Aorta (tissue), 5 donors: Measurements from ENCODE around the gene CLEC4G. TPM values are rescaled to one million over a fixed set of nuclear protein-coding genes. Genes with fewer than 3 reads are reported as not detected.
A peak's percentile ranks its signal among the peaks of the same experiment; 100 is the strongest.

ENCODE experiments used
- ATAC-seq: fragments of 200-7000 bp; cut with Tn5 transposase; one replicate; pipeline ENCODE4 v1.9.1; 2022; ENCODE audit warnings: moderate library complexity; ENCODE audit not compliant: low FRiP score
- DNase-seq, 2 donors: peaks; one replicate each; pipeline ENCODE4 v3.0.0-alpha.2; 2020
- H3K27ac ChIP-seq, 2 donors: one replicate each; pipeline ENCODE4 v1.5.1; 2013; ENCODE audit warnings: low read length in 2 of 2, mild to moderate bottlenecking in 2 of 2, moderate library complexity in 2 of 2, control low read depth in 1 of 2, inconsistent platforms in 1 of 2, low read depth in 1 of 2
- H3K27me3 ChIP-seq, 2 donors: one replicate each; pipeline ENCODE4 v1.6.1; 2013; ENCODE audit warnings: control low read depth in 1 of 2, low read length in 1 of 2, mild to moderate bottlenecking in 1 of 2, moderate library complexity in 1 of 2; ENCODE audit not compliant: insufficient read depth in 2 of 2, control insufficient read depth in 1 of 2
- H3K36me3 ChIP-seq, 2 donors: one replicate each; pipeline ENCODE4 v1.6.1; 2013; ENCODE audit warnings: control low read depth in 1 of 2, low read length in 1 of 2, mild to moderate bottlenecking in 1 of 2; ENCODE audit not compliant: insufficient read depth in 2 of 2, control insufficient read depth in 1 of 2
- H3K4me1 ChIP-seq, 2 donors: one replicate each; pipeline ENCODE4 v1.6.1; 2013; ENCODE audit warnings: low read length in 2 of 2, control low read depth in 1 of 2, mild to moderate bottlenecking in 1 of 2, moderate library complexity in 1 of 2; ENCODE audit not compliant: insufficient read depth in 2 of 2, control insufficient read depth in 1 of 2
- H3K4me3 ChIP-seq, 2 donors: one replicate each; pipeline ENCODE4 v1.5.1; 2013; ENCODE audit warnings: low read length in 2 of 2, control low read depth in 1 of 2, mild to moderate bottlenecking in 1 of 2
- H3K9me3 ChIP-seq: one replicate; pipeline ENCODE4 v1.6.1; 2013; ENCODE audit warnings: mild to moderate bottlenecking, low read length; ENCODE audit not compliant: control insufficient read depth
- WGBS, 2 donors: extraction: QIAGEN DNeasy Blood & Tissue Kit; methylation state at CpG; one replicate each; pipeline ENCODE4 v1.1.7; 2013; 5-methylcytosine and 5-hydroxymethylcytosine counted together
- intact Hi-C, 2 donors: fragments of 100-400 bp; cut with DNase I; formaldehyde crosslinking; loops; one replicate each; pipeline versions ENCODE4 v1.14.2 to v1.15.0; 2022
- long read RNA-seq, 2 donors: library from polyadenylated mRNA; unstranded; transcript quantifications; one replicate each; pipeline ENCODE4 v2.0.0, GENCODE V29; 2020 to 2021
- polyA plus RNA-seq, 2 donors: library from polyadenylated mRNA; stranded (reverse); fragments of 200-250 nt; gene quantifications; one replicate each; pipeline ENCODE4 v1.2.3, GENCODE V29; 2013
- total RNA-seq, 2 donors: library from RNA; stranded (reverse); fragmentation: NEBNext Ultra II Directional; extraction: Animal tissue kit (Norgen Biotek cat#: 25700); gene quantifications; one replicate each; pipeline ENCODE4 v1.2.1, GENCODE V29; 2021
- donor health status: healthy with polysubstance abuse.
- donor health status: Bipolar disorder and iron deficiency.
- donor health status: DM: no; HTN: no; CAD: no.
- donor health status: DM: no; HTN: no; CAD: no.
- donor health status: DM: yes; HTN: yes; CAD: no.

CLEC4G gene
- total RNA-seq (10 to 100 TPM in 1 of 2 donors, 1 to 10 TPM in 1; 2.8 to 26.8 TPM), polyA plus RNA-seq (1 to 10 TPM in 1 of 2 donors, not detected in 1; 2.3 TPM)
- long read RNA-seq, donor 1, partial matches to known transcripts = 2 of 4 reads
- long read RNA-seq, donor 1, other reads (novel, unspliced or antisense) = 0 of 4 reads
- long read RNA-seq, donor 2, partial matches to known transcripts = 4 of 12 reads
- long read RNA-seq, donor 2, other reads (novel, unspliced or antisense) = 5 of 12 reads

- no peaks in the 10 kb centered on the region for H3K4me1 ChIP-seq
- intact Hi-C loops = no loop called here
- no peak within 1 kb of the TSS for H3K4me3 ChIP-seq
- no peak within 1 kb of the TSS for H3K27ac ChIP-seq
- WGBS, 2 donors = 50 to 56% methylated on average over 9 of the region's 9 CpGs
- H3K27me3 ChIP-seq = no peaks in the 10 kb centered on the region
- H3K9me3 ChIP-seq = no peaks in the 10 kb centered on the region
- H3K36me3 ChIP-seq = no peaks in the 10 kb centered on the region
- DNase-seq (peak in 1 of 2 donors; percentile 50), ATAC-seq (no peak)
Observed at GRCh38 chr19:7732045-7732444, at the start of gene CLEC4G. Gene CLEC4G, minus strand, starts transcription at chr19:7732110. Its CDS starts 8 bp downstream, at chr19:7732102.

- Histone ChIP-seq H3K27ac (no peak overlapping the region), H3K9me3 (peaks cover 3% of the 10 kb centered on the region), H3K27me3 (no peaks in the 10 kb centered on the region), H3K4me1 (no peaks in the 10 kb centered on the region), H3K36me3 (no peaks in the 10 kb centered on the region), H3K4me3 (no peak overlapping the region)
- ATAC-seq = no peak
- intact Hi-C loops = no loop called here
- WGBS, 2 donors = 44 to 47% methylated on average over 12 of the region's 12 CpGs
- no peak for DNase-seq
Observed at GRCh38 chr19:7781157-7781556, 49.2 kb upstream of the CLEC4G start.

GRCh38 chr19:7779631-7780486, 47.9 kb upstream of the CLEC4G start:
- ATAC-seq (no peak), DNase-seq (no peak)
- intact Hi-C loops = no loop called here
- 79 to 86% methylated on average over 26 of the region's 26 CpGs for WGBS, 2 donors
- no peak overlapping the region for H3K27ac ChIP-seq
- no peaks in the 10 kb centered on the region for H3K36me3 ChIP-seq
- peaks cover 4% of the 10 kb centered on the region for H3K9me3 ChIP-seq
- H3K4me3 ChIP-seq = no peak overlapping the region
- H3K27me3 ChIP-seq = no peaks in the 10 kb centered on the region
- H3K4me1 ChIP-seq = no peaks in the 10 kb centered on the region

GRCh38 chr19:7778081-7778480, 46.2 kb upstream of the CLEC4G start:
- intact Hi-C loops = no loop called here
- Histone ChIP-seq H3K9me3 (peaks cover 4% of the 10 kb centered on the region), H3K36me3 (no peaks in the 10 kb centered on the region), H3K27ac (no peak overlapping the region), H3K4me1 (no peaks in the 10 kb centered on the region), H3K4me3 (no peak overlapping the region), H3K27me3 (no peaks in the 10 kb centered on the region)
- WGBS, 2 donors = 62 to 72% methylated on average over 5 of the region's 5 CpGs
- ATAC-seq (no peak), DNase-seq (no peak)

GRCh38 chr19:7775761-7776160, 43.9 kb upstream of the CLEC4G start:
- no peaks in the 10 kb centered on the region for H3K27me3 ChIP-seq
- no peaks in the 10 kb centered on the region for H3K4me1 ChIP-seq
- H3K36me3 ChIP-seq = no peaks in the 10 kb centered on the region
- 88 to 91% methylated on average over 9 of the region's 9 CpGs for WGBS, 2 donors
- DNase-seq (no peak), ATAC-seq (no peak)
- intact Hi-C loops = no loop called here
- no peak overlapping the region for H3K27ac ChIP-seq
- H3K9me3 ChIP-seq = peaks cover 4% of the 10 kb centered on the region
- no peak overlapping the region for H3K4me3 ChIP-seq

- no peak for ATAC-seq
- no peak overlapping the region for H3K27ac ChIP-seq
- no peak for DNase-seq
- 80 to 86% methylated on average over 9 of the region's 9 CpGs for whole genome bisulfite sequencing, 2 donors
- no peaks in the 10 kb centered on the region for H3K36me3 ChIP-seq
- H3K9me3 ChIP-seq = peaks cover 1% of the 10 kb centered on the region
- H3K4me3 ChIP-seq = no peak overlapping the region
- H3K27me3 ChIP-seq = no peaks in the 10 kb centered on the region
- no peaks in the 10 kb centered on the region for H3K4me1 ChIP-seq
- intact Hi-C loops = no loop called here
Observed at GRCh38 chr19:7773841-7774240, 41.9 kb upstream of the CLEC4G start.

- WGBS, 2 donors = 50% methylated on average over 8 of the region's 8 CpGs
- Histone ChIP-seq H3K9me3 (peaks cover 1% of the 10 kb centered on the region), H3K4me3 (no peak overlapping the region), H3K4me1 (no peaks in the 10 kb centered on the region), H3K36me3 (no peaks in the 10 kb centered on the region), H3K27ac (no peak overlapping the region), H3K27me3 (no peaks in the 10 kb centered on the region)
- intact Hi-C loops = no loop called here
- no peak for ATAC-seq
- no peak for DNase-seq
Observed at GRCh38 chr19:7772752-7773291, 40.9 kb upstream of the CLEC4G start.

- H3K4me1 ChIP-seq = no peaks in the 10 kb centered on the region
- no peaks in the 10 kb centered on the region for H3K36me3 ChIP-seq
- 52 to 65% methylated on average over 8 of the region's 8 CpGs for WGBS, 2 donors
- H3K27ac ChIP-seq = no peak overlapping the region
- H3K27me3 ChIP-seq = no peaks in the 10 kb centered on the region
- no peak for DNase-seq
- no peak overlapping the region for H3K4me3 ChIP-seq
- intact Hi-C loops = no loop called here
- H3K9me3 ChIP-seq = peaks cover under 1% of the 10 kb centered on the region
- ATAC-seq = no peak
Observed at GRCh38 chr19:7771072-7771471, 39.2 kb upstream of the CLEC4G start.
